ENCODE data around the gene FLT4. TPM values are rescaled to one million over a fixed set of nuclear protein-coding genes. Genes with fewer than 3 reads are reported as not detected.

Gene FLT4
- total and polyA plus RNA-seq, 9 of the 15 experiments (the other 6 are each of a cell fraction or from before 2014, with no cell fraction given): 0.01 to 0.42 (median 0.14) TPM; not detected in 2

GRCh38 chr5:180553530-180553929 is 95.9 kb downstream of the FLT4 start (continued):
- TF ChIP-seq SMAD1 (IDR thresholded peaks at IDR 0.05; ENCODE audit: low read depth, low read length, partially characterized antibody): no peak
- no peak for TF ChIP-seq RFX7 (CRISPR knock-in tag; IDR thresholded peaks at IDR 0.05)
- TF ChIP-seq ZC3H11A (IDR thresholded peaks at IDR 0.05; ENCODE audit: low read depth, low read length): no peak
- TF ChIP-seq MAZ (CRISPR knock-in tag; conservative IDR thresholded peaks at IDR 0.05 in 1 of 2, IDR thresholded peaks at IDR 0.05 in 1 of 2): no peak; a peak in 1 of 4 replicates
- TF ChIP-seq SRF (CRISPR knock-in tag; IDR thresholded peaks at IDR 0.05): no peak
- no peak for TF ChIP-seq HDAC8 (tag; IDR thresholded peaks at IDR 0.05)
- no peak for TF ChIP-seq ESRRB (CRISPR knock-in tag; IDR thresholded peaks at IDR 0.05; ENCODE audit: borderline replicate concordance)
- no peak for TF ChIP-seq ELF2 (CRISPR knock-in tag; IDR thresholded peaks at IDR 0.05)
- no peak for TF ChIP-seq CBX1 (IDR thresholded peaks at IDR 0.05; ENCODE audit: low read depth)
- TF ChIP-seq, protein P1, sequence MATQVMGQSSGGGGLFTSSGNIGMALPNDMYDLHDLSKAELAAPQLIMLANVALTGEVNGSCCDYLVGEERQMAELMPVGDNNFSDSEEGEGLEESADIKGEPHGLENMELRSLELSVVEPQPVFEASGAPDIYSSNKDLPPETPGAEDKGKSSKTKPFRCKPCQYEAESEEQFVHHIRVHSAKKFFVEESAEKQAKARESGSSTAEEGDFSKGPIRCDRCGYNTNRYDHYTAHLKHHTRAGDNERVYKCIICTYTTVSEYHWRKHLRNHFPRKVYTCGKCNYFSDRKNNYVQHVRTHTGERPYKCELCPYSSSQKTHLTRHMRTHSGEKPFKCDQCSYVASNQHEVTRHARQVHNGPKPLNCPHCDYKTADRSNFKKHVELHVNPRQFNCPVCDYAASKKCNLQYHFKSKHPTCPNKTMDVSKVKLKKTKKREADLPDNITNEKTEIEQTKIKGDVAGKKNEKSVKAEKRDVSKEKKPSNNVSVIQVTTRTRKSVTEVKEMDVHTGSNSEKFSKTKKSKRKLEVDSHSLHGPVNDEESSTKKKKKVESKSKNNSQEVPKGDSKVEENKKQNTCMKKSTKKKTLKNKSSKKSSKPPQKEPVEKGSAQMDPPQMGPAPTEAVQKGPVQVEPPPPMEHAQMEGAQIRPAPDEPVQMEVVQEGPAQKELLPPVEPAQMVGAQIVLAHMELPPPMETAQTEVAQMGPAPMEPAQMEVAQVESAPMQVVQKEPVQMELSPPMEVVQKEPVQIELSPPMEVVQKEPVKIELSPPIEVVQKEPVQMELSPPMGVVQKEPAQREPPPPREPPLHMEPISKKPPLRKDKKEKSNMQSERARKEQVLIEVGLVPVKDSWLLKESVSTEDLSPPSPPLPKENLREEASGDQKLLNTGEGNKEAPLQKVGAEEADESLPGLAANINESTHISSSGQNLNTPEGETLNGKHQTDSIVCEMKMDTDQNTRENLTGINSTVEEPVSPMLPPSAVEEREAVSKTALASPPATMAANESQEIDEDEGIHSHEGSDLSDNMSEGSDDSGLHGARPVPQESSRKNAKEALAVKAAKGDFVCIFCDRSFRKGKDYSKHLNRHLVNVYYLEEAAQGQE (IDR thresholded peaks at IDR 0.05; ENCODE audit: borderline replicate concordance): no peak
- TF ChIP-seq, protein P1 (CRISPR knock-in tag; IDR thresholded peaks at IDR 0.05; ENCODE audit: low read depth): no peak
- no peak for TF ChIP-seq SRSF1 (IDR thresholded peaks at IDR 0.05; ENCODE audit: low read depth, low read length)
- TF ChIP-seq, protein P2, sequence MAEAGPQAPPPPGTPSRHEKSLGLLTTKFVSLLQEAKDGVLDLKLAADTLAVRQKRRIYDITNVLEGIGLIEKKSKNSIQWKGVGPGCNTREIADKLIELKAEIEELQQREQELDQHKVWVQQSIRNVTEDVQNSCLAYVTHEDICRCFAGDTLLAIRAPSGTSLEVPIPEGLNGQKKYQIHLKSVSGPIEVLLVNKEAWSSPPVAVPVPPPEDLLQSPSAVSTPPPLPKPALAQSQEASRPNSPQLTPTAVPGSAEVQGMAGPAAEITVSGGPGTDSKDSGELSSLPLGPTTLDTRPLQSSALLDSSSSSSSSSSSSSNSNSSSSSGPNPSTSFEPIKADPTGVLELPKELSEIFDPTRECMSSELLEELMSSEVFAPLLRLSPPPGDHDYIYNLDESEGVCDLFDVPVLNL (CRISPR knock-in tag; IDR thresholded peaks at IDR 0.05; ENCODE audit: low read depth): no peak
- TF ChIP-seq ZKSCAN8 (CRISPR knock-in tag; IDR thresholded peaks at IDR 0.05): no peak
- TF ChIP-seq MTA2 (IDR thresholded peaks at IDR 0.05; ENCODE audit: low read depth): peak; percentile 83
- no peak for TF ChIP-seq E4F1 (CRISPR knock-in tag; IDR thresholded peaks at IDR 0.05; ENCODE audit: borderline replicate concordance)
- TF ChIP-seq ZFX (CRISPR knock-in tag; IDR thresholded peaks at IDR 0.05): no peak
- TF ChIP-seq DDX20 (tag; IDR thresholded peaks at IDR 0.05; ENCODE audit: low read depth): no peak
